ENCODE measurements around the gene SRP14.
"Not testable (repeated sequence)": the region's sequence is repeated elsewhere in the genome, so short reads cannot be mapped to it uniquely, and the experiment has no call there.

The SRP14 gene

GRCh38 chr15:40048926-40049475 lies 10.0 kb upstream of the SRP14 start:
- no peak for DNase-seq

- no peak for DNase-seq
Measured at GRCh38 chr15:40048211-40048792, 9.3 kb upstream of the SRP14 start.

- no peak for DNase-seq
Measured at GRCh38 chr15:40047415-40048210, 8.6 kb upstream of the SRP14 start.

GRCh38 chr15:40046721-40047414 lies 7.9 kb upstream of the SRP14 start:
- DNase-seq, result no peak

GRCh38 chr15:40045572-40046217 lies 6.7 kb upstream of the SRP14 start:
- DNase-seq, result no peak

- DNase-seq, result peak; percentile 26
Measured at GRCh38 chr15:40044717-40045571, 6.0 kb upstream of the SRP14 start.

- DNase-seq, result no peak
Measured at GRCh38 chr15:40043927-40044716, 5.1 kb upstream of the SRP14 start.

GRCh38 chr15:40042791-40043320 lies 3.9 kb upstream of the SRP14 start:
- DNase-seq, result no peak

GRCh38 chr15:40040770-40041169 lies 1.8 kb upstream of the SRP14 start:
- no peak for DNase-seq

GRCh38 chr15:40040293-40040635 lies 1.3 kb upstream of the SRP14 start:
- DNase-seq, result no peak

- no peak for DNase-seq
Measured at GRCh38 chr15:40038275-40038637, 725 bp downstream of the SRP14 start.

GRCh38 chr15:40037721-40038120 lies 1.3 kb downstream of the SRP14 start:
- DNase-seq, result no peak

GRCh38 chr15:40035182-40035581 lies 3.8 kb downstream of the SRP14 start:
- not testable (repeated sequence) for DNase-seq

- no peak for DNase-seq
Measured at GRCh38 chr15:40034186-40034946, 4.6 kb downstream of the SRP14 start.

- no peak for DNase-seq
Measured at GRCh38 chr15:40032125-40032839, 6.7 kb downstream of the SRP14 start.

GRCh38 chr15:40031300-40031699 lies 7.7 kb downstream of the SRP14 start:
- no peak for DNase-seq

- no peak for DNase-seq
Measured at GRCh38 chr15:40029979-40030893, 8.7 kb downstream of the SRP14 start.

GRCh38 chr15:40028853-40029252 lies 10.1 kb downstream of the SRP14 start:
- DNase-seq, result no peak

GRCh38 chr15:40028193-40028592 lies 10.8 kb downstream of the SRP14 start:
- no peak for DNase-seq

Data from NCI-H187 treated with DMSO at 0.1 percent for 48 hours (cell line).